ENCODE results near the gene MPPED1.

GRCh38 chr22:43544289-43544673 is 132.5 kb downstream of the MPPED1 start:
- TF ChIP-seq POLR2A (IDR thresholded peaks at IDR 0.05) = no peak
- no peak for TF ChIP-seq CTCF (IDR thresholded peaks at IDR 0.05)

All from body of pancreas (tissue), 4 donors.